Gastroesophageal sphincter (tissue), 3 donors: ENCODE data around the gene SCN11A.

Source experiments
- EP300 ChIP-seq: sonication (generic); formaldehyde crosslinking; IDR thresholded peaks from one replicate; pipeline ENCODE4 v1.6.1; 2017; ENCODE audit warnings: antibody characterized with exemption, mild to moderate bottlenecking
- POLR2A ChIP-seq, 2 donors: fragments of 450-650 bp; IDR thresholded peaks; one replicate each; pipeline ENCODE4 v1.6.1; 2017; ENCODE audit warnings: antibody characterized with exemption in 2 of 2, mild to moderate bottlenecking in 2 of 2, moderate library complexity in 1 of 2
- POLR2AphosphoS5 ChIP-seq: sonication (generic); formaldehyde crosslinking; IDR thresholded peaks from one replicate; pipeline ENCODE4 v1.6.1; 2017; ENCODE audit warnings: antibody characterized with exemption
- TF ChIP-seq, protein P1 (sequence below), 4 experiments: fragments of 200-600 bp in 2 of 4; fragments of 450-650 bp in 2 of 4; sonication (generic) in 1 of 4; IDR thresholded peaks; one replicate each; pipeline ENCODE4 v1.5.1; 2017 to 2019; ENCODE audit warnings: antibody characterized with exemption in 4 of 4, mild to moderate bottlenecking in 2 of 4, moderate library complexity in 2 of 4

DNA sequence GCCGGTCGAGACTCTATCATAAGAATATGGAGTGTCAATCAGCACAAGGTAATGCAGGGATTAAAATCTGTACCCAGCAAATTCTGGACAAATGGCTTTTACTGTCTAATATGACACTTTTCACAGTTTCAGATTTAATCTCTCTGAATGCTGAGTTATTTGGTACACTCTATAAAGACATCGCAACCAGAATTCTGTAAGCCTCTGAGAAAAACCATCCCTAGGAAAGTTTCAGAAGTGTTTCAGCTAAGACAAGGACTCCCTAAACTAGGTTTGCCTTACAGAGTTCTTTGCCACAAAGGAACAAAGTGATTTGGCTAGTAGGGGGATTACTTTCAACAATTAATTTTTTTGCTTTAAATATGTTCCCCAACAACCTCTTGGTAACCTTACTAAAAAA, 11.4 kb upstream of the SCN11A start:
- TF ChIP-seq, protein P1, sequence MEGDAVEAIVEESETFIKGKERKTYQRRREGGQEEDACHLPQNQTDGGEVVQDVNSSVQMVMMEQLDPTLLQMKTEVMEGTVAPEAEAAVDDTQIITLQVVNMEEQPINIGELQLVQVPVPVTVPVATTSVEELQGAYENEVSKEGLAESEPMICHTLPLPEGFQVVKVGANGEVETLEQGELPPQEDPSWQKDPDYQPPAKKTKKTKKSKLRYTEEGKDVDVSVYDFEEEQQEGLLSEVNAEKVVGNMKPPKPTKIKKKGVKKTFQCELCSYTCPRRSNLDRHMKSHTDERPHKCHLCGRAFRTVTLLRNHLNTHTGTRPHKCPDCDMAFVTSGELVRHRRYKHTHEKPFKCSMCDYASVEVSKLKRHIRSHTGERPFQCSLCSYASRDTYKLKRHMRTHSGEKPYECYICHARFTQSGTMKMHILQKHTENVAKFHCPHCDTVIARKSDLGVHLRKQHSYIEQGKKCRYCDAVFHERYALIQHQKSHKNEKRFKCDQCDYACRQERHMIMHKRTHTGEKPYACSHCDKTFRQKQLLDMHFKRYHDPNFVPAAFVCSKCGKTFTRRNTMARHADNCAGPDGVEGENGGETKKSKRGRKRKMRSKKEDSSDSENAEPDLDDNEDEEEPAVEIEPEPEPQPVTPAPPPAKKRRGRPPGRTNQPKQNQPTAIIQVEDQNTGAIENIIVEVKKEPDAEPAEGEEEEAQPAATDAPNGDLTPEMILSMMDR (IDR thresholded peaks at IDR 0.05), result no peak
- no peak for TF ChIP-seq POLR2A (IDR thresholded peaks at IDR 0.05)
- TF ChIP-seq EP300, result no peak
- no peak for TF ChIP-seq POLR2AphosphoS5
